ENCODE measurements around the gene TRERF1. TPM values are rescaled to one million over a fixed set of nuclear protein-coding genes. Genes with fewer than 3 reads are reported as not detected.
A peak's percentile ranks its signal among the peaks of the same experiment; 100 is the strongest.

TRERF1 gene
- total RNA-seq, 6 experiments from 2014 or later = 10.5 to 16.4 (median 15.2) TPM

GRCh38 chr6:42292004-42292740 is 159.6 kb downstream of the TRERF1 start:
- Mint-ChIP-seq H3K4me3 (peak overlapping the region; percentile 65), H3K27me3 (ENCODE audit: insufficient read depth) (peaks cover 2% of the 10 kb centered on the region; the same call in 1 of the 2 replicates), H3K27ac (peak overlapping the region; percentile 99), H3K9me3 (peaks cover 6% of the 10 kb centered on the region; the same call in 1 of the 2 replicates), H3K4me1 (ENCODE audit: low read depth) (peaks cover 66% of the 10 kb centered on the region), H3K36me3 (ENCODE audit: low read depth) (peaks cover 38% of the 10 kb centered on the region)
- no peak for TF ChIP-seq CTCF (IDR thresholded peaks at IDR 0.05)
- peak; percentile 82 for DNase-seq

GRCh38 chr6:42287756-42288155 is 164.0 kb downstream of the TRERF1 start:
- Mint-ChIP-seq H3K4me3 (no peak overlapping the region), H3K27me3 (ENCODE audit: insufficient read depth) (peaks cover 2% of the 10 kb centered on the region; the same call in 1 of the 2 replicates), H3K27ac (no peak overlapping the region), H3K4me1 (ENCODE audit: low read depth) (peaks cover 25% of the 10 kb centered on the region), H3K9me3 (peaks cover 6% of the 10 kb centered on the region; the same call in 1 of the 2 replicates), H3K36me3 (ENCODE audit: low read depth) (peaks cover 27% of the 10 kb centered on the region)
- TF ChIP-seq CTCF (IDR thresholded peaks at IDR 0.05) = no peak
- DNase-seq = no peak

GRCh38 chr6:42281570-42281969 is 170.2 kb downstream of the TRERF1 start:
- peaks cover 37% of the 10 kb centered on the region for H3K4me1 Mint-ChIP-seq (ENCODE audit: low read depth)

GRCh38 chr6:42280966-42281533 is 170.7 kb downstream of the TRERF1 start:
- no peaks in the 10 kb centered on the region; the same call in 1 of the 2 replicates for H3K27me3 Mint-ChIP-seq (ENCODE audit: insufficient read depth)
- H3K27ac Mint-ChIP-seq = no peak overlapping the region
- H3K9me3 Mint-ChIP-seq = no peaks in the 10 kb centered on the region
- no peak for TF ChIP-seq CTCF (IDR thresholded peaks at IDR 0.05)
- no peaks in the 10 kb centered on the region; the same call in 1 of the 2 replicates for H3K36me3 Mint-ChIP-seq (ENCODE audit: low read depth)
- H3K4me3 Mint-ChIP-seq = no peak overlapping the region
- no peak for DNase-seq
- peaks cover 37% of the 10 kb centered on the region for H3K4me1 Mint-ChIP-seq (ENCODE audit: low read depth)

More at GRCh38 chr6:42281570-42281969, 170.2 kb downstream of the TRERF1 start:
- Mint-ChIP-seq H3K27me3 (ENCODE audit: insufficient read depth) (no peaks in the 10 kb centered on the region; the same call in 1 of the 2 replicates), H3K4me3 (no peak overlapping the region), H3K27ac (no peak overlapping the region), H3K9me3 (no peaks in the 10 kb centered on the region), H3K36me3 (ENCODE audit: low read depth) (no peaks in the 10 kb centered on the region; the same call in 1 of the 2 replicates)
- DNase-seq = no peak
- no peak for TF ChIP-seq CTCF (IDR thresholded peaks at IDR 0.05)

GRCh38 chr6:42279966-42280629 is 171.6 kb downstream of the TRERF1 start:
- Mint-ChIP-seq H3K4me1 (ENCODE audit: low read depth) (peaks cover 37% of the 10 kb centered on the region), H3K9me3 (no peaks in the 10 kb centered on the region), H3K36me3 (ENCODE audit: low read depth) (no peaks in the 10 kb centered on the region; the same call in 1 of the 2 replicates), H3K27me3 (ENCODE audit: insufficient read depth) (no peaks in the 10 kb centered on the region; the same call in 1 of the 2 replicates), H3K27ac (peak overlapping the region; percentile 12), H3K4me3 (no peak overlapping the region)
- no peak for TF ChIP-seq CTCF (IDR thresholded peaks at IDR 0.05)
- DNase-seq = no peak

Measured in HFFc6 (cell line).